IMR-90 (cell line): ENCODE measurements around the gene FMN1.

Experiments
- CHD1 ChIP-seq: IDR thresholded peaks from 2 replicates; pipeline ENCODE4 v1.6.1; 2012; ENCODE audit warnings: low read depth, low read length, improper control_type of control experiment
- CTCF ChIP-seq: conservative IDR thresholded peaks from 2 replicates; pipeline ENCODE4 v1.5.1; 2012; ENCODE audit warnings: mild to moderate bottlenecking, low read depth, low read length, improper control_type of control experiment
- POLR2A ChIP-seq: IDR thresholded peaks from 2 replicates; pipeline ENCODE4 v1.6.1; 2012; ENCODE audit warnings: mild to moderate bottlenecking, low read depth, low read length
- RAD21 ChIP-seq: IDR thresholded peaks from 2 replicates; pipeline ENCODE4 v1.6.1; 2012; ENCODE audit warnings: low read length, improper control_type of control experiment
- RCOR1 ChIP-seq: IDR thresholded peaks from 2 replicates; pipeline ENCODE4 v1.6.1; 2012; ENCODE audit warnings: mild to moderate bottlenecking, low read length, improper control_type of control experiment; ENCODE audit not compliant: insufficient replicate concordance
- USF2 ChIP-seq: fragments of 150-350 bp; IDR thresholded peaks from 2 replicates; pipeline ENCODE4 v1.6.1; 2017; ENCODE audit warnings: mild to moderate bottlenecking, antibody characterized with exemption, low read length, low read depth

- no peak for TF ChIP-seq CHD1
- TF ChIP-seq CTCF, result peak; percentile 66
- no peak for TF ChIP-seq USF2
- no peak for TF ChIP-seq POLR2A
- TF ChIP-seq RAD21, result peak; percentile 75
- no peak for TF ChIP-seq RCOR1
Observed at GRCh38 chr15:33021806-33022389, 172.6 kb downstream of the FMN1 start.
